GM21529 (cell line): ENCODE measurements around the gene TSEN2.
"Not testable (repeated sequence)": the region's sequence is repeated elsewhere in the genome, so short reads cannot be mapped to it uniquely, and the experiment has no call there.

Experiments
- ATAC-seq: cut with Tn5 transposase; IDR thresholded peaks from one replicate; pipeline ENCODE4 v1.9.1; 2021; ENCODE audit not compliant: unreplicated experiment

Gene TSEN2

GRCh38 chr3:12501360-12502020 is 17.2 kb downstream of the TSEN2 start:
- ATAC-seq = no peak

- ATAC-seq = no peak
Measured at GRCh38 chr3:12503126-12503957, 19.1 kb downstream of the TSEN2 start.

GRCh38 chr3:12506201-12506709 is 22.0 kb downstream of the TSEN2 start:
- ATAC-seq = no peak

DNA sequence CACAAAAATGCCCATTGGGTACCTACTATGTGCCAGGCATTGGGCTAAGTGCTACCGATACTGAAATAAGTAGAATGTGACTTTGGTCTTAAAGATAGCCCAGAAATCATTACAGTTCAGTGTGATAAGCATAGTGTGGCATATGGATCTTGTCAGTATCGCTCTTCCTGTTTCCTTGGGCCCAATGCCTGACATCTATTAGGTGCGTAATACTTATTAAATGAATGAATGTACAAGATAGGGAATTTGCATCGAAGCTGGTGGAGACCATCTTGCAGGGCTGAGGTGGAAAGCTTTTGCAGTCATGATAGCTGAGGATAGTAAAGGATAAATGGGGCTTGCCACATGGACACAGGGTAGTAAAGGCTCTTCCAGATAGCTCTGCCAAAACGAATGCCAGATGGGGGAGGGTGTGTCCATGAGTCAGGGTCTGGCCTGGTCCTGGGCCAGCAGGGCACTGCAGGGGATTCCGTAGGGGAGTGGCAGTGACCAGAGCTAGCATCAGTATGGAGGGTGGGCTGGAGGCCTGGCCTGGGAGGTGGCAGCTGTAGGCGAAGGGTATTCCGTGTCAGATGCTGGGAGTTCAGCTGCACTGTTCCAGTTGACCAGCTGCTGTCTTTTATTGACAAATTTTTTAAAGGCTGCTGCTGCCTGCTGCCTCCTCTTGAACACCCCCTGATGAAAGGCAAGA is 23.5 kb downstream of the TSEN2 start:
- ATAC-seq = no peak

GRCh38 chr3:12508291-12508700 is 24.0 kb downstream of the TSEN2 start:
- no peak for ATAC-seq

- no peak for ATAC-seq
Measured at GRCh38 chr3:12509466-12509865, 25.2 kb downstream of the TSEN2 start.

DNA sequence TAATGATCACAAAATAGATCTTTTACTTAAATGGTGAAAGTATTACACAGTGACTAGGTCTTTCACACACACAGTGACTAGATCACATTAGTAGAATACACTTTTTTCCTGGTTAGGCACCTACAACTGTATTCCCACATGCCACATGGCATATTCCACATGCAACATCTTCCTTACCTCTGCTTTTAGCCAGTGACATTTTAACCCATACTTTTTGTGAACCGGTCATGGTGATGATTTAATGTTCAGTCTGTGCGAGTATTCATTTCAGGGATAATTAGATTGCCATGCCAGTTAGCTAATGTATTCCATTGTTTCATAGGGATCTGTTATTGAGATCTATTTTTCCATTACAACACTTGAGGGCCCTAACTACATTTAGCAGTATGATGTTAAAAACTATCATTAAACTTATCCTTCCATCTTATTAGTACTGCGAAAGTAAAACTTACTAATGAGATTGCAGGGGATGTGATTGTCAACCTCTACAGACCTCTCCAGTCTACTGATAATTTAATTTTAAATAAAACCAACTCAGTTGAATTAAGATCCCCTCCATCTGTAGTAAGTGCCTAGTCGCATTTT is 28.3 kb downstream of the TSEN2 start:
- no peak for ATAC-seq

- no peak for ATAC-seq
Measured at GRCh38 chr3:12513694-12514446, 29.6 kb downstream of the TSEN2 start.

GRCh38 chr3:12515631-12516030 is 31.4 kb downstream of the TSEN2 start:
- ATAC-seq = no peak

- ATAC-seq = no peak
Measured at GRCh38 chr3:12516873-12517272, 32.6 kb downstream of the TSEN2 start.

DNA sequence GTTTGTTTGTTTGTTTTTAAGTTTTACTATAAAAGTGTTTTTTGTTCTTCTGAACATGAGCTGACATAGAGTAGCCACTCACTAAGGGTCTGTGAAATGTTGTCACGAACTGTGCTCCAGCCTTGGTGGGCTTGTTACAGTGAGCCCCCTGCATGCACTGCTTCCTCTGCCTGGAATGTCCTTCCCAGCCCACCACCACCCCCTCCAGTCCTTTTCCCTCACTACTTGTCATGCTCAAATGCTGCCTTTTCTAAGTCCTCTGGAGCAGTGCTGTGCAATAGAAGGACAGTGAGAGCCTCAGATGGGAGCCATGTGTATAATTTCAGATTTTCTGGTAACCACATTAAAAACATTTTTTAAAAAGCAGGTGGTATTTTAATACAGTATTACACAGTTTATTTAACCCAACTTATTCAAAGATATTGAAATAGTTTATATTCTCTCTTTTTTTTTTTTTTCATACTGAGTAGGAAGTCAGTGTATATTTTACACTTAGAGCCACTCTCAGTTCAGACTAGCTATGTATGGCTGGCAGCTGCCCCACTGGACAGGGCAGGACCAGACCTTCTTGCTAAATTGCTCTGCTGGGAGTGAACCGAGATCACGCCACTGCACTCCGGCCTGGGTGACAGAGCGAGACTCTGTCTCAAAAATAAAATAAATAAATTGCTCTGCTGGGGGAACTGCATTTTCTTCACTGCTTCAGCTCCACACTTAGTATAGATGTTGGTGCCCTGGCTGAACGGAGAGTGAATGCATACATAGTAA is 34.2 kb downstream of the TSEN2 start:
- no peak for ATAC-seq

- no peak for ATAC-seq
Measured at GRCh38 chr3:12521010-12521409, 36.7 kb downstream of the TSEN2 start.

DNA sequence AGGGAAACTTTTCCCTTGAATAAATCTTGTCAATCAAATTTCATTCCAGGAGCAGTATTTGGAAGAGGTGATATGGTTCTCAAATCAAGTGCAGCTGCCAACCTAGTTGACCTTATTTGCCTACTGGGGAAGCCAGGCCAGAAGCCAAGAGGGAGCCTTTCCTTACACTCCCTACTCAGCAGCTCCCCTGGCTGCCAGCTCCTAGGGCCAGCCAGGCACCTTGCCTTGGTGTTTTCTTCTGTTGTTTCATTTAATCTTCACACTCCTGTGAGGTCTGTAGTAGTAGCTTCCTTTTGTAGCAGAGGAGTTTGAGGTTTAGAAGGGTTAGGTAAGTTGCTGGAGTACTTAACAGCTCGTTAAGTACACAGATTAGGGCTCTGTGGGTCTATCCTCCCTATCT is 38.4 kb downstream of the TSEN2 start:
- no peak for ATAC-seq

DNA sequence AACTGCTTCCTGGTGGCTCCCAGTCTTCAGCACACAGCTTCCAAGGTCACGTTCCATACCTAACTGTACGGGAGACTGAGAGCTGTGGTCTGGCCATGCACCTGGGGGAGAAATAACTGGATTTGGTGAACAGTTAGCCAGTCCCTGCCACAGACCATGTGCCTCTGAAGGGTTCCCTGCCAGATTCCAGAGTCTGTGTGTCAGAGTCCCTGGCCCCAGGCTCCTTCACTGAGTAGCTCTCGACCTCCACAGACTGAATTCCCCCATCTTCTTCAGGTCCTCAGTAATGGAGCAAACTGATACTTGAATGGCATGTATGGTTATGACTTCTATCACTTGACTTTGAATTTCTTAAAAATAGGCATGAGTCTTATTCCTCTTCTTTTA is 43.5 kb downstream of the TSEN2 start:
- ATAC-seq = no peak

GRCh38 chr3:12532182-12532581 is 47.9 kb downstream of the TSEN2 start:
- ATAC-seq = no peak

DNA sequence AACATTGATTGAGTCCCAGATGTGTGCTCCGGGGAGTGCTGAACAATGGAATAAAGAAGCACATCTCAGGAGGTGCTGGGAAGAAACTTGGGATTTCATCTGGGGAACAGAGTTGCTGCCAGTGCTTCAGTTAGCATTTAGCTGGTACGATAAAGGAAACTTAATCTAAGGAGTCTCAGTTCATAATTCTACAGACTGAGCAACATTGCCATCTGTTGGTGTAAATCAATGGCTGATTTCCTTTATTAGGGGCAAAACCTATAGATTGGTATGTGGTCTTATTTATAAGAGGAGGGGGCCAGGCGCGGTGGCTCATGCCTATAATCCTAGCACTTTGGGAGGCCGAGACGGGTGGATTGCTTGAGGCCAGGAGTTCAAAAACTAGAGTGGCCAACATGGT is 52.1 kb downstream of the TSEN2 start:
- no peak for ATAC-seq

DNA sequence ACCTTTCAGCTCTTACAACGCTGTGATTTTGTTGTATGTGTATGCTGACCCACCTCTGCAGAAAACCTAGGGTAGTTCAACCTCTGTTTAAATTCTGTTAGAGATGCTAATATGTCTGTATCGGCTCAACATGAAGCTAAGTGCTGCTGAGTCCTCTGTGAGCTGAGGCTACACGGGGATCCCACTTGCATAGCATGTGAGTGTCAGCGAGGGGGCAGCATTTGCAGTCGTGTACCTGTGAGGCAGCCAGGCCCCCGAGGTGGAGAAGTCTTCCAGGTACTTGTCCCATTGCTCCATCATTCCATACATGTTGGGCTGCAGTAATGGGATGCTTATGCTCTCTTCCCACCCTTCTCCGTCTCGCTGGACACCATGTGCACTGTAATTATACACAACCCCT is 57.3 kb downstream of the TSEN2 start:
- ATAC-seq = peak; percentile 55

DNA sequence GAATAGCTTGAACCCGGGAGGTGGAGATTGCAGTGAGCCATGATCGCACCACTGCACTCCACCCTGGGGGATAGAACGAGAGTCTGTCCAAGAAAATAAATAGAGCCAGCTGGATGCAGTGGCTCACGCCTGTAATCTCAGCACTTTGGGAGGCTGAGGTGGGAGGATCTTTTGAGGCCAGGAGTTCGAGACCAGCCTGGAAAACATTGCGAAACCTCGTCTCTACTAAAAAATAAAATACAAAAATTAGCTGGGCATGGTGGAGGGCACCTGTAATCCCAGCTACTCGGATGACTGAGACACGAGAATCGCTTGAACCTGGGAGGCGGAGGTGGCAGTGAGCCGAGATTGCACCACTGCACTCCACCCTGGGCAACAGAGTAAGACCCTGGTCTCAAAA is 59.2 kb downstream of the TSEN2 start:
- not testable (repeated sequence) for ATAC-seq

GRCh38 chr3:12544652-12545472 is 60.6 kb downstream of the TSEN2 start:
- no peak for ATAC-seq
